Stimulated activated CD4-positive, alpha-beta T cell treated with anti-CD3 and anti-CD28 coated beads, TNF-alpha, amount 100 ng/mL, for 48 hours (primary cell): ENCODE results near the gene C10orf88.
"Not testable (repeated sequence)": the region's sequence is repeated elsewhere in the genome, so short reads cannot be mapped to it uniquely, and the experiment has no call there.

Experiments used
- DNase-seq, 3 donors: peaks; one replicate each; pipeline ENCODE4 v3.0.0-alpha.2; 2020; ENCODE audit warnings: low read depth in 3 of 3

The C10orf88 gene

DNA sequence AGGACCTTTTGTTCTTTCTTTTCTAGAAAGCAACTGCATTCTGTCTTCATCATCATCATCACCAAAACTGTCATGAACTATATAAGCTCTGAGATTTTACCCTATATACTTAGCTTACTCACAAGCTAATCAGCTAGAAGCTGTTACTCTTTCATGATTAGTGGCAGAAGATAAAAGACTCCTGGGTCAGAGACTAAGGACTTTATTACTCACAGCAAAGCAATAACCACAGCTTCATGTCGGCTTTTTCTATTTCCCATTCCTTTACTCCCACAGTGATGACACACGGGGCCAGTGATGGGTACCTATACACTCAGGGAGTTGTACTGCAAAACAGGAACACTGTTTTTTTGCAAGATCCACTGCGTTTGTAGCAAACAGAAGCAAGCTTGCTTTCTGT is 8.4 kb upstream of the C10orf88 start:
- DNase-seq, result no peak

DNA sequence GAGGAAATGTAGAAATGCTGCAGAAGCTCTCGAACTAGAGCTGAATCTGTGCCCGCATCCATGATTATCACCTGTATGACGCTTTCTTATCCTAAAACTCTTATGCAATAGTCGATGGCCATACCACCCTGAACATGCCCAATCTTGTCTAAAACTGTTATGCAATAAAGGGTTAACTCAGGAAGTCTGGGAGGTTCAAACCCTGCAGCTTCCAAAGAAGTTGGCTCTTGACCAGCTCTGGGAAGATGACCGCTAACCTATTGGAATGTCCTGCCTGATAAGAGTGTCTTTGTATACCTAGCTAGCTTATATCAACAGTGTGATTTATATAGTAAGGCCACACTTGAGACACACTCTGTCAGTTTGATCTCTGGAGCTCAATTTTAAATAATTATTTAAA is 3.4 kb upstream of the C10orf88 start:
- no peak for DNase-seq

DNA sequence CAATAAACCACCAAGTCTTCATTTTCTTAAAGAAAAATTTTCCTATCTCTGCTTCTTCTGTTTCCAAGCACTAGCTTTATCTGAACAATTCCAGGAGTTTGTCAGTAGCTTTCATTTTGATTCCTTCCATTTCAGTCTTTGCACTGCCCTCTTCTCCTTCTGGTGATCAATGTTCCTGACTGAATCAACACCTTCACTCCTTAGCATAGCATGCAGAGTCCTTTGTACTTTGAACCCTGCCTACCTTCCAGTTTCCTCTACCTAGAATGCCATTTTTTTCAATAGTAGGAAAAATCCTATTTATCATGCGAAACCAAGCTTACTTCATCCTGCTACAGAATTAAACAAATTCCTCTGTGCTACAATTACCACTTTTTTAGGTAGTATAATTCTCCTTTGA is 1.9 kb upstream of the C10orf88 start:
- DNase-seq, result no peak

DNA sequence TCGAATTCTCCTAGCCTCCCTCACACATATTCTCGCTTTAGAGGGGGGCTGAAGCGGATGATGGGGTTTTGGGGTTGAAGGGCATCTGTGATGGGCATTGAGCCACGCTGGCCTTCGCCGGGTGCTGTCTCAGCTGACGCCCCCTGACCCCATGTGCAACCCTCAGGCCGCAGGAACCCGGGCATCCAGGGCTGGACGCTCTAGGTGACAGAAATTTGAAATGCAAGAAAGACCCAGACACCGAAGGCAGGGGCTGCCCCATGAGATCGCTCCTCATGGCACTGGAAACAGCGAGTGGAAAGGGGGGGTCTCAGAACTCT is 664 bp upstream of the C10orf88 start:
- no peak for DNase-seq

DNA sequence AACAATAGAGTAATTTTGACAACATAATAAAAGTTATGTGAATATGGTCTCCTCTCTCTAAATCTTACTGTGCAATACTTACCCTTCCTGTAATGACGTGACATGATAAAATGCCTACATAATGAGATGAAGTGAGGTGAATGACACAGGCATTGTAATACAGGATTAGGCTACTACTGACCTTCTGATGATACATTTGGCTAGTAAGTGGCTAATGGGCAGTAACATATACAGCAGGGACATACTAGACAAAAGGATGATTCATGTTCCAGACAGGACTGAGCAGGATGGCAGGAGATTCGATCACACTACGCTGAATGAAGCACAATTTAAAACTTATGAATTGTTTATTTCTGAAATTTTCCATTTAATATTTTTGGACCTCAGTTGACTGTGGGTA is 4.7 kb downstream of the C10orf88 start:
- DNase-seq, result no peak

DNA sequence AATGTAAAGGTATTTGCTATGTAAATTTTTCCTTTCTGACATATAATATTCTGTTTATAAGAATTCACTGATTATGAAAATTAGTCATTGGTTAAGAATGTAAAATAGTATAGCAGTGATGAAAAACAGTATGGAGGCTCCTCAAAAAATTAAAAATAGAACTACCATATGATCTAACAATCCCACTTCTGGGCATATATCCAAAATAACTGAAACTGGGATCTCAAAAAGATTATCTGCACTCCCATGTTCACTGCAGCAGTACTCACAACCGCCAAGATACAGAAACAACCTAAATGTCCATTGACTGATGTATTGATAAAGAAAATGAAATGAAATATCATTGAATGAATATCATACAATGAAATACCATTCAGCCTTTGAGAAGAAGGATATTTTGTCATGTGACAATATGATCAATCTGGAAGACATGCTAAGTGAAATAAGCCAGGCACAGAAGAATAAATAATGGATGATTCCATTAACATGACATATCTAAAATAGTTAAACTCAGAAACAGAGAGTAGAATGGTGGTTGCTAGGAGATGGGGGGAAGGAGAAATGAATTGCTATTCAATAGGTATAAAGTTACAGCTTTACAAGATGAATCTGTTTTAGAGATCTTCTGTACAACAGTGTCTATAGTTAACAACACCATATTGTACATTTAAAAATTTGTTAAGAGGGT is 14.0 kb downstream of the C10orf88 start:
- no peak for DNase-seq

DNA sequence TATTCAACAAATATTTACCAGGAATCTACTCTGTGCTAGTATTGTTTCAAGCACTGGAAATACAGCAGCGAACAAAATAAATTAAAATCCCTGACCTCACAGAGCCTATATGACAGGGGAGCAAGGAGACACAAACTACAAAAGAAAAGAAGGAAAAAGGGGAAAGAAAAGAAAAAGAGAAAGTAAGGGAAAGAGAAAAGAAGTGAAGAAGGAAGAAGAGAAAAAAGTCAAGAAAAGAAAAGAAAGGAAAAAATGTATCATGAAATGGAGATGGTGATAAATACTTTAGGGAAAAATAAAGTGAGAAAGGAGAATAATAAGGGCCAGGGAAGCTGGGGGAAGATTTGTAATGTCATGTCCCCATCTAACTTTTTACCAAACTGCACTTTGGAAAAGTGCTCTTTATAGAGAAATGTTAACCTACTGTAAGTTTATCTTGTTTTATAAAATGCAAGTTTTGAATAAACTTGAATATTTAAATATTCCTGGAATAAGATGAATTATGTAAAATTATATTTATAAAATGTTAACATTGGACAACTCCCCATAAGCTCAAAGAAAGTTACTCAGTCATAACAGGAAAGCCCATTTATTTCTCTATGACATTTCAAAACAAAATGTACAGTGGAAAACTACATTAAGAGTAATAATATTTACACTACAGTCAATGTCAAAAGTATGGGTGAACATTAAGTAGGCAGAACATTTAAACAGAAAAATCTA is 14.7 kb downstream of the C10orf88 start:
- DNase-seq, result no peak

DNA sequence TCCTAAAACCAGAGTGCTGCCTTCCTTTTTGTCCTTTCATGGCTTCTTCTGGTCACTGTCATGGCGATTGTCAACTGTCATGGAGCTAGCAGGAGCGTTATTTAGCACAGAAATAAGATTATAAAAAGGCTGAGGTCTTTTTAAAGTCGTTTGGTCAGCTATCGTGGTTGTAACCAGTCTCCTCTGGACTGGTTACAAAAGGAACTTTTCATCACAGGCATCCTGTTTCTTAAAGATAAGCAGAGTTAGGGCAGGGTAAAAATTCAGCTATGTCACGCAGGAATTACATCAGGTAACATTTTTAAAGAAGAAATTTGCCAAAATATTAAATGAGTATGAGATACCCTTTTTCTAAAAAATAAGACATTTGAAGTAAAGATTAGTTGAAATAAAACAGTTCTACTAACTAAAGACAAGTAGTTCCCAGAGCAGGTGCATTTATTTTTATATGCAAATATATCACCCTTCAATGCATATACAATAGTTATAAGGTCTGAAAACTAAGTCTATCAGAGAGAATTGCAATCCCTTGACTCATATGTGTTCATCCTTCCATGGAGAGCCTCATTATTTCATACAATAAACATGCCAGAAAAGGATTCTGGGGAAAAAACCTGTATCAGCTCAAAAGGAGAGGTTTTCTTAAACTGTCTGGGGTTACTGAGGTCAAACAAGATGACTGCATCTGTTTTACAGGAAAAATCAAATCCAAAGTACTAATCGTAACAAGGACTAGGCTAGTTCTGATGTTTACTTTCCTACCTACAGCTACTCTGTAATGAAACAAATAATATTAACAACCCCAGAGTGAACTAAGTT is 22.7 kb downstream of the C10orf88 start:
- no peak for DNase-seq

DNA sequence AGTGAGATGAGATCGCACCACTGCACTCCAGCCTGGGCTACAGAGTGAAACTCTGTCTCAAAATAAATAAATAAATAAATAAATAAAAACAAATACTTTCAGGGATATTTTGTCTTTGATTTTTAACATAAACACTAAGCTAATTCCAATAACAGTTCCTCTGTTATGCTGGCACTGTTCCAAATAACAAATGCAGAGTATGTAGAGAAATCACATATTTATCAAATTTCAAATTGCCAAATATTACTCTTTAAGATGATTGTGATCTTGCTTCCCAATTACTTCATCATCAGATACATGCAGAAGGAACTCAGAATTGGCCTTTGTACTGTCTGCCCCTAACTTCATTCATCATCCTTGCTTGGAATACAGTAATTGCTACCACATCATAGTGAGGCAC is 23.9 kb downstream of the C10orf88 start:
- DNase-seq, result no peak

DNA sequence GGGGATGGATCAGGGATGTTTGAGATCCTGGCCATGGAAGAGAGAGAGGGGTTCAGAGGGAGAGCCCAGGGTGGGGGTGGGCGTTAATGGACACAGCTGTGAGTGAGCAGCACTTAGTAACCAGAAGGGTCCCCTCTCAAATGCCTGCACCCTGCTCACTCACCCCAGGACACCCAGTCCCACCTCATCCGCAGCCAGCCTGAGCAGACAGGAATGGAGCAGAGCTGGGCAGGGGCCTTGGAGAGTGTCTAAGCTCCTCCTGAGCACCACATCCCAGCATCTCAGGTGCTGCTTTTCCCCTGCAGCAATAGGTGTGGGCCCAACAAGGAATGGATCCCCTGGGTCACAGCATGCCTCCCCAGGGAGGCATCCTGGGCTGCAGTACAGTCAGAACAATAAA is 38.3 kb downstream of the C10orf88 start:
- DNase-seq, result no peak

DNA sequence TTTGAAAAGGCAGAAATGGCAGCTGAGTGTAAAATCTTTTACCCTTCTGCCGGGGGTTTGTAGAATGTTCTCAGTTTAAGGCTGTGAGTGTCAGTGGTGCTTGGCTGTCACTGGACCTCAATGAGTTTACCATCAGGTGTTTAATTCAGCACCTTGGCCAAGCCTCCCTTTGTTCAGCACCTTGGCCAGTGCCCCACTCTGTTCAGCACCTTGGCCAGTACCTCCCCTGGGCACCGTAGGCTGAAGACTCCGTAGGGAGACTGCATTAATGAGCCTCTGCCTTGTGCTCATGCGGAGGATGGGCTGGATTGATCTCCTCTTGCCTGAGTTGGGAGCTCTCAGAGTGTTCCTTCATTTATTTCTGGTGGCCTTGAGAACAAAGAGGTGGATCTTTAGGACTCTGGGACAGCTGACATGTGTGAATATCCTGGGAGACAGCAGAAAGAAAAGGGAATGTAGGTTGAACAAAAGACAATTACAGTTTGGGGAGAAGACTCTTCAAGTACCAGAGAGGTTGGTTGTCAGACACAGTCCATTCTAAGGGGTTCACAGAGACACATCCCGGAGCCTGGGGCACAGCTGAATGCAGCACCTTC is 42.0 kb downstream of the C10orf88 start:
- DNase-seq, result peak; percentile 9 to 31 (median 12)

DNA sequence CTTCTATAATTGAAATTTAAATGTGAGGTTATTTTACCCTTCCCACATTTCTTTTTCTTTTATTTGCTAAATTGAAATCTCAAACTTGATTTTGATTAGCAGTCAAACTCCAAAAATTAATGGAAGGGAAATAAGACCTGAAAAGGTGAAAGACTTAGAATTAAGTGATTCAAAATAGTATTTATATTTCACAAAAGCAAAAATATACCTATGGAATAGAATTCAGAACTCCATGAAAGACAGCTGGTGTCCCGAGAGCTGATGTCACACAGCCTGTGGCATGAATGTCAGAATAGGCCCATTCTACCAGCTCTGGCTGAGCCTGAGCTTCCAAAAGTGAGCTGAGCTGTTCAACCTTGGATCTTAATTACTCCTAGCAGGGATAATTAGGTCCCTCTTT is 43.7 kb downstream of the C10orf88 start, which contains the start of gene FAM24A:
TSS of gene FAM24A (plus strand) at position 301 of the 400 bp plus-strand sequence. CDS start 1,025 bp downstream, outside the sequence.
- no peak for DNase-seq

DNA sequence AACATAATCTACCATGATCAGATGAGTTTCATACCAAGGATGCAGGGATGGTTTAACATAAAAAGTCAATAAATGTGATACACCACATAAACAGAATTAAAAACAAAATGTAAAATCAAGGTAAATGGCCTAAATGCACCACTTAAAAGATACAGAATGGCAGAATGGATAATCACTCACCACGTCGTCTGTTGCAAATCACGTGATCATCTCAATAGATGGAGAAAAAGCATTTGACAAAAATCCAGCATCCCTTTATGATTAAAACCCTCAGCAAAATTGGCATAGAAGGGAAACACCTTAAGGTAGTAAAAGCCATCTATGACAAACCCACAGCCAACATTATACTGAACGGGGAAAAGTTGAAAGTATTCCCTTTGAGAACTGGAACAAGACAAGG is 50.2 kb downstream of the C10orf88 start:
- DNase-seq, result not testable (repeated sequence)

DNA sequence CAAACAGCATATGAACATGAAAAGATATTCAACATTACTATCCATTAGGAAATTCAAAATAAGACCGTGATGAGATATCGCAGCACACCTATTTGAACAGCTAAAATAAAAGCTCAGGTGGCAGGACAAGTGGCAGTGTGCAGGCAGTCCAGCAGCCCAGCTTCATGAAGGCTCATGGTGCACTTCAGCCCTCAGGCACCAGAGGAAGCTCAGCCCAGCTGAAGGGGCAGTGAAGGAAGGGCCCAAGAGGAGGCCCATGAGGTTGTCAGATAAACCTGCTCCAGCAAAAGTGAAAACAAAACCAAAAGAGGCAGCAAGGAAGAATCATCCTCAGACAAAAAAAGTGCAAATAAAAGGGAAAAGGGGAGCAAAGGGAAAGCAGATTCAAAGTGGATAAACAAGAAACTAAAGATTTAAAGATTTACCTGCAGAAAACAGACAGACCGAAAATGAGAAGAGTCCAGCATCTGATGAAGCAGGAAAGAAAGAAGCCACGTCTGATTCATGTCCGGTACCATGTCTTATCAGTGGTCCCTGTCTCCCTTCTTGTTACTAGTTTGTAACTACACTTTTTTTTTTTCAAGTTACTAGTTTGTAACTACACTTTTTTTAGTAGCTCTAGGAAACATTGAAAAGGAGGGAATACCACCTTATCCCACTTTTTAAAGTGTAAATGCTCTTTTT is 59.6 kb downstream of the C10orf88 start:
- DNase-seq, result no peak

DNA sequence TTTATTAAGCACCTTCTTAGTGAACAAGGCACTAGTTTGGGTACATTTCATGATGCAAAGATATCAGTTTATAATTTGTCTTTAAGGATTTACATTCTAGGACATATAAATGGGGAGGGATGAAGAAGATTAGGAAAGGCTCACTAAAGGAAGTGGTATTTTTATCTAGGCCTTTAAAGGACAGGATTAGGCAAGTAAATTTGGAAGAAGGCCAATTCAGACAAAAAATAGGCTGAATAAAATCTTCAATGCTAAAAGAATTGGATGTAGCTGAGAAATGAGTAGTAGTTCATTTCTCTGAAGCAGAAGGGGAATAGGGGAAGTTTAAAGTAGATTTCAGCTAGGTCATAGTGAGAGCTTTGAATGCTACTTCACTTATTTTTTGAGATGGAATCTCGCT is 69.9 kb downstream of the C10orf88 start:
- no peak for DNase-seq

DNA sequence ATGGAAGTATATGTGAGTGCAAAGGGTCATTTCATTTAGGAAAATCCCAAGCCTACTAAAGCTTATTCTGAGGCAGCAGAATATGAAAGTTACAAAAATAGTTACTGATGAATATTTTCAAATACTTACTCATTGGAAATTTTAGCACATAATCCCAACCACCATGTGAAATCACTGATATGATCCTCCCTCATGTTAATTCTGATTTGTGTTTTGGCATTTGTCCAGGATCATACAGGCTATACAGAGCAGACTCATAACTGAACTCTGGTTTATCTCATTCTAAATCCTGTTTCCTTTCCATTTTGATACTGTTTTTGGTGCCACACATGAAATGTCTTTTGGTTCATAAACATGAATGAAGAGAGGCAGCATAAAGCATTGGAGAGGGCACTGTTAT is 71.3 kb downstream of the C10orf88 start:
- no peak for DNase-seq
